ENCODE results near the gene ETDA. TPM values are rescaled to one million over a fixed set of nuclear protein-coding genes. Genes with fewer than 3 reads are reported as not detected.
"Not testable (repeated sequence)": the region's sequence is repeated elsewhere in the genome, so short reads cannot be mapped to it uniquely, and the experiment has no call there.

ETDA gene
- polyA plus RNA-seq, 1 donor from 2014 or later = 1.6 TPM

DNA sequence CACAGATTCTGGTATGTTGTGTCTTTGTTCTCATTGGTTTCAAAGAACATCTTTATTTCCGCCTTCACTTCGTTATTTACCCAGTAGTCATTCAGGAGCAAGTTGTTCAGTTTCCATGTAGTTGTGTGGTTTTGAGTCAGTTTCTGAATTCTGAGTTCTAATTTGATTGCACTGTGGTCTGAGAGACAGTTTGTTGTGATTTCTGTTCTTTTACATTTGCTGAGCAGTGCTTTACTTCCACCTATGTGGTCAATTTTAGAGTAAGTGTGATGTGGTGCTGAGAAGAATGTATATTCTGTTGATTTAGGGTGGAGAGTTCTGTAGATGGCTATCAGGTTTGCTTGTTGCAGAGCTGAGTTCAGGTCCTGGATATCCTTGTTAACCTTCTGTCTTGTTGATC lies 9.1 kb downstream of the ETDA start:
- not testable (repeated sequence) for H4K20me1 ChIP-seq (ENCODE audit: insufficient read depth); H3K4me2 ChIP-seq (ENCODE audit: low read length); H3K4me3 ChIP-seq (ENCODE audit: low read length); H3K9me2 ChIP-seq (ENCODE audit: insufficient read depth, low read length); H3K9ac ChIP-seq (ENCODE audit: low read length); H3K27me3 ChIP-seq (ENCODE audit: insufficient read depth, low read depth, low read length); H3K36me3 ChIP-seq (ENCODE audit: insufficient read depth, low read length); H2AFZ ChIP-seq (ENCODE audit: low read depth, low read length); H3F3A ChIP-seq (ENCODE audit: insufficient read depth, low read length, poor library complexity, severe bottlenecking); H3K9me3 ChIP-seq (ENCODE audit: low read length); H3K79me2 ChIP-seq (replicated peaks; ENCODE audit: insufficient read depth, low read length); H3K27ac ChIP-seq (ENCODE audit: low read length)

DNA sequence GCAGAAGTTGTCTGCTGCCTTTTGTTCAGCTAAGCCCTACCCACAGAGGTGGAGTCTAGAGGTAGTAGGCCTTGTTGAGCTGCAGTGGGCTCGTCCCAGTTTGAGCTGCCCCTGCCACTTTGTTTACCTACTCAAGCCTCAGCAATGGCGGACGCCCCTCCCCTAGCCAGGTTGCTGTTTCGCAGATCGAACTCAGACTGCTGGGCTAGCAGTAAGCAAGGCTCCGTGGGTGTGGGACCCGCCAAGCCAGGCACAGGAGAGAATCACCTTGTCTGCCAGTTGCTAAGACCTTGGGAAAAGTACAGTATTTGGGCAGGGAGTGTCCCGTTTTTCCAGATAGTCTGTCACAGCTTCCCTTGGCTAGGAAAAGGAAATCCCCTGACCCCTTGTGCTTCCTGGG lies 11.5 kb downstream of the ETDA start:
- H3K4me2 ChIP-seq (ENCODE audit: low read length); H3K36me3 ChIP-seq (ENCODE audit: insufficient read depth, low read length); H3F3A ChIP-seq (ENCODE audit: insufficient read depth, low read length, poor library complexity, severe bottlenecking); H3K4me3 ChIP-seq (ENCODE audit: low read length); H3K27ac ChIP-seq (ENCODE audit: low read length); H3K9me3 ChIP-seq (ENCODE audit: low read length); H3K27me3 ChIP-seq (ENCODE audit: insufficient read depth, low read depth, low read length); H3K9me2 ChIP-seq (ENCODE audit: insufficient read depth, low read length); H4K20me1 ChIP-seq (ENCODE audit: insufficient read depth); H2AFZ ChIP-seq (ENCODE audit: low read depth, low read length); H3K79me2 ChIP-seq (replicated peaks; ENCODE audit: insufficient read depth, low read length); H3K9ac ChIP-seq (ENCODE audit: low read length): not testable (repeated sequence)

DNA sequence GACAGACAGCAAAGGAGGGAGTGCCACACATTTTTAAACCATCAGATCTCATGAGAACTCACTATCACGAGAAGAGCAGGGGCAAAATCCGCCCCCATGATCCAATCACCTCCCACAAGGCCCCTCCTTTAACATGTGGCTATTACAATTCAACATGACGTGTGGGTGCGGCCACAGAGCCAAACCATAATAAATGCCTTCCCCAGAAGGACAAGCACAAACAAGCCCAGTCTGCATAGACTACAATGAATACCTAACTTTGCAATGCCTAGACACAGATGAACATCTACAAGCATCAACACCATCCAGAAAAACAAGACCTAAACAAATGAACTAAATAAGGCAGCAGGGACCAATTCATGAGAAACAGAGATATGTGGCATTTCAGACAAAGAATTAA lies 12.3 kb downstream of the ETDA start:
- Histone ChIP-seq H2AFZ (ENCODE audit: low read depth, low read length) (no peak overlapping the region), H3K36me3 (ENCODE audit: insufficient read depth, low read length) (no peaks in the 10 kb centered on the region), H3F3A (ENCODE audit: insufficient read depth, low read length, poor library complexity, severe bottlenecking) (no peaks in the 10 kb centered on the region), H3K9ac (ENCODE audit: low read length) (no peak overlapping the region), H3K27me3 (ENCODE audit: insufficient read depth, low read depth, low read length) (no peaks in the 10 kb centered on the region), H3K9me3 (ENCODE audit: low read length) (no peaks in the 10 kb centered on the region), H3K4me3 (ENCODE audit: low read length) (no peak overlapping the region), H3K79me2 (replicated peaks; ENCODE audit: insufficient read depth, low read length) (no peaks in the 10 kb centered on the region), H3K4me2 (ENCODE audit: low read length) (no peak overlapping the region), H3K9me2 (ENCODE audit: insufficient read depth, low read length) (no peaks in the 10 kb centered on the region), H4K20me1 (ENCODE audit: insufficient read depth) (no peaks in the 10 kb centered on the region), H3K27ac (ENCODE audit: low read length) (no peak overlapping the region)
- TF ChIP-seq MXI1 (conservative IDR thresholded peaks at IDR 0.05; ENCODE audit: poor library complexity, severe bottlenecking) = no peak
- no peak for TF ChIP-seq RAD21 (conservative IDR thresholded peaks at IDR 0.05)
- TF ChIP-seq EZH2 (IDR thresholded peaks at IDR 0.05; ENCODE audit: borderline replicate concordance, insufficient read depth, low read length, poor library complexity, severe bottlenecking) = no peak
- TF ChIP-seq EP300 (conservative IDR thresholded peaks at IDR 0.05; ENCODE audit: poor library complexity, severe bottlenecking) = no peak
- TF ChIP-seq TAF1 (IDR thresholded peaks at IDR 0.05; ENCODE audit: low read depth) = no peak
- TF ChIP-seq POLR2AphosphoS5 (IDR thresholded peaks at IDR 0.05) = no peak
- TF ChIP-seq, protein P1, sequence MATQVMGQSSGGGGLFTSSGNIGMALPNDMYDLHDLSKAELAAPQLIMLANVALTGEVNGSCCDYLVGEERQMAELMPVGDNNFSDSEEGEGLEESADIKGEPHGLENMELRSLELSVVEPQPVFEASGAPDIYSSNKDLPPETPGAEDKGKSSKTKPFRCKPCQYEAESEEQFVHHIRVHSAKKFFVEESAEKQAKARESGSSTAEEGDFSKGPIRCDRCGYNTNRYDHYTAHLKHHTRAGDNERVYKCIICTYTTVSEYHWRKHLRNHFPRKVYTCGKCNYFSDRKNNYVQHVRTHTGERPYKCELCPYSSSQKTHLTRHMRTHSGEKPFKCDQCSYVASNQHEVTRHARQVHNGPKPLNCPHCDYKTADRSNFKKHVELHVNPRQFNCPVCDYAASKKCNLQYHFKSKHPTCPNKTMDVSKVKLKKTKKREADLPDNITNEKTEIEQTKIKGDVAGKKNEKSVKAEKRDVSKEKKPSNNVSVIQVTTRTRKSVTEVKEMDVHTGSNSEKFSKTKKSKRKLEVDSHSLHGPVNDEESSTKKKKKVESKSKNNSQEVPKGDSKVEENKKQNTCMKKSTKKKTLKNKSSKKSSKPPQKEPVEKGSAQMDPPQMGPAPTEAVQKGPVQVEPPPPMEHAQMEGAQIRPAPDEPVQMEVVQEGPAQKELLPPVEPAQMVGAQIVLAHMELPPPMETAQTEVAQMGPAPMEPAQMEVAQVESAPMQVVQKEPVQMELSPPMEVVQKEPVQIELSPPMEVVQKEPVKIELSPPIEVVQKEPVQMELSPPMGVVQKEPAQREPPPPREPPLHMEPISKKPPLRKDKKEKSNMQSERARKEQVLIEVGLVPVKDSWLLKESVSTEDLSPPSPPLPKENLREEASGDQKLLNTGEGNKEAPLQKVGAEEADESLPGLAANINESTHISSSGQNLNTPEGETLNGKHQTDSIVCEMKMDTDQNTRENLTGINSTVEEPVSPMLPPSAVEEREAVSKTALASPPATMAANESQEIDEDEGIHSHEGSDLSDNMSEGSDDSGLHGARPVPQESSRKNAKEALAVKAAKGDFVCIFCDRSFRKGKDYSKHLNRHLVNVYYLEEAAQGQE (IDR thresholded peaks at IDR 0.05; ENCODE audit: borderline replicate concordance) = no peak
- TF ChIP-seq, protein P2, sequence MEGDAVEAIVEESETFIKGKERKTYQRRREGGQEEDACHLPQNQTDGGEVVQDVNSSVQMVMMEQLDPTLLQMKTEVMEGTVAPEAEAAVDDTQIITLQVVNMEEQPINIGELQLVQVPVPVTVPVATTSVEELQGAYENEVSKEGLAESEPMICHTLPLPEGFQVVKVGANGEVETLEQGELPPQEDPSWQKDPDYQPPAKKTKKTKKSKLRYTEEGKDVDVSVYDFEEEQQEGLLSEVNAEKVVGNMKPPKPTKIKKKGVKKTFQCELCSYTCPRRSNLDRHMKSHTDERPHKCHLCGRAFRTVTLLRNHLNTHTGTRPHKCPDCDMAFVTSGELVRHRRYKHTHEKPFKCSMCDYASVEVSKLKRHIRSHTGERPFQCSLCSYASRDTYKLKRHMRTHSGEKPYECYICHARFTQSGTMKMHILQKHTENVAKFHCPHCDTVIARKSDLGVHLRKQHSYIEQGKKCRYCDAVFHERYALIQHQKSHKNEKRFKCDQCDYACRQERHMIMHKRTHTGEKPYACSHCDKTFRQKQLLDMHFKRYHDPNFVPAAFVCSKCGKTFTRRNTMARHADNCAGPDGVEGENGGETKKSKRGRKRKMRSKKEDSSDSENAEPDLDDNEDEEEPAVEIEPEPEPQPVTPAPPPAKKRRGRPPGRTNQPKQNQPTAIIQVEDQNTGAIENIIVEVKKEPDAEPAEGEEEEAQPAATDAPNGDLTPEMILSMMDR (IDR thresholded peaks at IDR 0.05; ENCODE audit: poor library complexity, severe bottlenecking) = no peak
- no peak for TF ChIP-seq SMC3 (conservative IDR thresholded peaks at IDR 0.05; ENCODE audit: poor library complexity)
